HG03066 (cell line): ENCODE results near the gene SPTAN1.
"Not testable (repeated sequence)": the region's sequence is repeated elsewhere in the genome, so short reads cannot be mapped to it uniquely, and the experiment has no call there.

Source experiments
- ATAC-seq: cut with Tn5 transposase; IDR thresholded peaks from one replicate; pipeline ENCODE4 v1.9.1; 2021; ENCODE audit warnings: low read depth; ENCODE audit not compliant: unreplicated experiment

Gene SPTAN1

DNA sequence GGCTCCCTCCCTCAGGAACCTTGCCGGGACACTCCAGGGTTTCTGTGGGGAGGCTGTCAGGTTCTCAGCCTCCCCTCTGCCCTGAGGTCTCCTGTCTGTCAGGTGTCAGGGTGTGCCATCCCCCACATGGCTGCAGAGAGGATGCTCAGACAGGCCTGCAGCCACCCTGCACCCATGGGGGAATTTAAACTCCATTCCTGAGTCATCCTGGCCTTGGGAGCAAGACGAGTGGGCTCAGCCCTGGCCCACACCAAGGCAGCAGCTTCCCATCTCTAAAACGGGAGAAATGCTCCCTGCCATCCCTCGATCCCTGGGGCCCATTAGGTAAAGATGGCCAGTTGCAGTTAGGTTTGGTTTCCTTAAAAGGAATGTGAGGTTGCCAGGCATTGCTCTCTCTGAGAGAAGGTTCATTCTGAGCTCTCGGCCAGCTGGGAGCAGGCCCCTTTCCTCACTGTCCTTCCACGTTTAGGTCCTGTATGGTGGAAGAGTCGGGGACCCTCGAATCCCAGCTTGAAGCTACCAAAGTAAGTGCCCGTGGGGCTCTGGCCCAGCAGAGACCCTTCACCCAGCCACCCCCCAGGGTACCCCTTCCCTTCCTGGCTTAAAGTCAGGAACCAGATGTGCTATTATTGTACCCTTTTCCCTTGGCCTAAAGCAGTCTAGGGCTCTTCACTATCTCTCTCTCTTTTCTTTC lies 77.6 kb downstream of the SPTAN1 start:
- ATAC-seq: no peak

GRCh38 chr9:128631636-128632035 lies 79.2 kb downstream of the SPTAN1 start:
- no peak for ATAC-seq

DNA sequence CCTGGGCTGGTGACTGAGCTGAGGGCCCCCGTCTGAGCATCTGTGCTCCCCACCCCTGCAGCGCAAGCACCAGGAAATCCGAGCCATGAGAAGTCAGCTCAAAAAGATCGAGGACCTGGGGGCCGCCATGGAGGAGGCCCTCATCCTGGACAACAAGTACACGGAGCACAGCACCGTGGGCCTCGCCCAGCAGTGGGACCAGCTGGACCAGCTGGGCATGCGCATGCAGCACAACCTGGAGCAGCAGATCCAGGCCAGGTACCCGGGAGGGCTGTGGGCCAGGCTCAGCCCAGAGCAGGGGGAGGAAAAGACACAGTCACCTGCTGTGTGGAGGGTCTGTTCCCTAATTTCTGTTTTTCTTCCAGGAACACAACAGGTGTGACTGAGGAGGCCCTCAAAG lies 79.7 kb downstream of the SPTAN1 start:
- ATAC-seq: no peak

GRCh38 chr9:128632486-128632885 lies 80.1 kb downstream of the SPTAN1 start:
- ATAC-seq: no peak

- ATAC-seq: no peak
Observed at GRCh38 chr9:128633057-128633456, 80.7 kb downstream of the SPTAN1 start.

- no peak for ATAC-seq
Observed at GRCh38 chr9:128633601-128634000, 81.2 kb downstream of the SPTAN1 start.

DNA sequence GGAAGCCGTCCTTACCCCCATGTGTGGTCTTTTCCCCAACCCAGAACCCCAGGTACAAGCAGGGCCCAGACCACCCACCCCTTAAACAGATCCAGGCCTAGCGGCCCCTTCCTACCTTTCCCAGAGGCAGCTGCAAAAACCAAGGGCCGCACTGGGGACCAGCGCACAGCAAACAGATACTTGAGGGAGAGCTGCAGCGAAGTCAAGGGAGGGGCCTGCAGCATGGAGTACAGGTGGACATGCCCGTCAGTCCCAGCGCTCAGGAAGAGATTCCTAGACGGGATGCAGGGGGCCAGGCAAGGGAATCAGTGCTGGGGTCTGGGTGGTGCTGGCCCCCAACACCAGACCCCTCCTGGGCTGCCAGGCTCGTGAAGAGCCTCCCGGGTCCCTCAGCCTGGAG lies 81.7 kb downstream of the SPTAN1 start:
- no peak for ATAC-seq

DNA sequence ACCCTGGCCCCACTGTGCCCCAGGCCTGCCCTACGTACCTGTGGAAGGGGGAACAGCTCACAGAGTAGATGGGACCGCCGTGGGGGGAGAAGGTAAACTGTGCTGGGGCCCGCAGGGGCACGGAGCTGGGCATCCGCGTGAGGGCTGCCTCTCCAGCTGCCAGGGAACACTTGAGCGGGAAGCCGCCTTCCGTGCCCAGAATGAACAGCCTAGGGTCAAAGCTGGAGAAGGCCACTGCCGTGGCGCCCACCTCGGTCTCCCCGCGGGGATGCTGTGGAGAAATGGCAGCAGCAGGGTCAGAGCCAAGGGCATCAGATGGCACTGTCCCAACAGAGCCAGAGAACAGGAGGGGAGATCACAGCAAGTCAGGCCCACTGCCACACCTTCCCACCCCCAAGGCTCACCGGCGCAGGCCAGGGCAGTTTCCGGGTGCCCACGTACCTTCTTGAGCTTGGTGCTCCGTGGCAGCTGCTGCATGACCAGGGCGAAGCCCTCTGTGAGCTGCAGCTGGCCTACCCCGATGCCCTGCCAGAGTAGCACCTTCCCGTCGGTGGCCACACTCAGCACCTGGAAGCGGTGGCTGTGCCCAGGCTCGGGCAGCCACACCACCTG lies 82.4 kb downstream of the SPTAN1 start:
- no peak for ATAC-seq

DNA sequence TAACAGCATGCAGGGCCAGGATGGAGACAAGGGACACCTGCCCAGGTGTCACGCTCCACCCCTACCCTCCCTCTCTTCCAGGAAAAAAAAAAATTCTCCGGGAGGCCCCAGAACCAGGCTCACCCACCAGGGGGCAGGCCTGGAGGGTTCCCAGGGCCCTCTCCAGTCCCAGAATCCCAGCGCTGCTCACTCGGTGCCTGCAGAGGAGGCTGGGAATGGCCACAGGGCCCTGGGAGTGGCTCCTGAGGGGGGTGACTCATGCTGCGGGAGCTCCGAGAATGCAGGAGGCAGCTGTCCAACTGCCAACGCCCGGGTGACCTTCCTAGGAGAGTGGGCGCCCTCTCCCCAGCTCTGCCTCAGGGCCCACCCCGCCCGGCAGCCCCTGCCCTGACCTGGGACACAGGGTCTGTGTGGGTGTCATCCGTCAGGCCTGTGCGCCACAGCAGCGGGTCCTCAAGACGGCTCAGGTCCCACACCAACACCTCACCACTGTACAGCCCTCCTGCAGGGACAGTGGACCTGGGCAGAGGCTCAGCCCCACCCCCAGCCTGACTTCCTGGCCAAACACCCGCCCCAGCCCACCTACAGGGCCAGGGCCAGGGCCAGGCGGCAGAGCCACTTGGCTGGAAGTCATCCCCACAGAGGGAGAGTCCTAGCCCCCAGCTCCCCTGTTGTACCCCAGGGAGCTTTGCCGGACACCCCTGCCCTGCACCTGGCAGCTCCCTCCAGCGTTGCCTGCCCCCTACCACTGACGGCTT lies 83.1 kb downstream of the SPTAN1 start:
- no peak for ATAC-seq

GRCh38 chr9:128636024-128636390 lies 83.6 kb downstream of the SPTAN1 start:
- no peak for ATAC-seq

GRCh38 chr9:128636556-128637530 lies 84.5 kb downstream of the SPTAN1 start:
- ATAC-seq: no peak

- no peak for ATAC-seq
Observed at GRCh38 chr9:128637656-128638055, 85.3 kb downstream of the SPTAN1 start.

- ATAC-seq: no peak
Observed at GRCh38 chr9:128638580-128638979, 86.2 kb downstream of the SPTAN1 start.

- ATAC-seq: no peak
Observed at GRCh38 chr9:128640603-128641002, 88.2 kb downstream of the SPTAN1 start.

- no peak for ATAC-seq
Observed at GRCh38 chr9:128642675-128643245, 90.4 kb downstream of the SPTAN1 start.

GRCh38 chr9:128643519-128644300 lies 91.3 kb downstream of the SPTAN1 start:
- ATAC-seq: peak; percentile 73

DNA sequence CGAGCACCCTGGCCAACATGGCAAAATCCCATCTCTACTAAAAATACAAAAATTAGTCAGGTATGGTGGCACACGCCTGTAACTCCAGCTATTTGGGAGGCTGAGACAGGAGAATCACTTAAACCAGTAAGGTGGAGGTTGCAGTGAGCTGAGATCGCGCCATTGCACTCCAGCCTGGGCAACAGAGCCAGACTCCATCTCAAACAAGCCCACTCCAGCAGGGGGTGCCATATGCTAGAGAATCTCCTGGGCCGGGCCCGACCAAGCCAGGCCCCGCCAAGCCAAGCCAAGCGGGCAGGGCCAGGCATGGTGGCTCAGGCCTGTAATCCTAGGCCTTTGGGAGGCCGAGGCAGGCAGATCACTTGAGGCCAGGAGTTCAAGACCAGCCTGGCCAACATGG lies 95.8 kb downstream of the SPTAN1 start:
- not testable (repeated sequence) for ATAC-seq

GRCh38 chr9:128651798-128652197 lies 99.4 kb downstream of the SPTAN1 start:
- no peak for ATAC-seq

DNA sequence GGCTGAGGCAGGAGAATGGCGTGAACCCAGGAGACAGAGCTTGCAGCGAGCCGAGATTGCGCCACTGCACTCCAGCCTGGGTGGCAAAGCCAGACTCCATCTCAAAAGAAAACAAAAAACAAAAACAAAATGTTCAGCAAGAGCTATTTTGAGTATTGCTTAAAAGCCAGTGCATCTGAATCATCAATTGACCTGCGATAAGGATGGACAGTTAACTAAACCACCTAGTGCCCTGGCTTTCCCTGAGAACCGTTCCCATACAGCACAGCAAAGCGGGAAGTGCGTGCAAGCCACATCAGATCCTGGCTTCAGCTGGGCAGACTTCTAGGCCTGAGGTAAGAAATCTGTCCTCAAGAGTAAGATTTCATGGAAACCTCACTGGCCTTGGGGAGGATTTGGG lies 101.5 kb downstream of the SPTAN1 start:
- ATAC-seq: no peak

- ATAC-seq: no peak
Observed at GRCh38 chr9:128654481-128654880, 102.1 kb downstream of the SPTAN1 start.
